ENCODE measurements around the gene NRXN3. TPM values are rescaled to one million over a fixed set of nuclear protein-coding genes. Genes with fewer than 3 reads are reported as not detected.

Gene NRXN3
- total and polyA plus RNA-seq, 2 of the 13 experiments (the other 11 are each of a cell fraction or from before 2014, with no cell fraction given), result 0.03 TPM; not detected in 1

- H3K36me3 ChIP-seq (replicated peaks in 1 of 2; ENCODE audit: control insufficient read depth in 1 of 2, insufficient read depth in 2 of 2, low read length in 2 of 2), result no peaks in the 10 kb centered on the region
- H3K27me3 ChIP-seq (ENCODE audit: control insufficient read depth in 1 of 2, insufficient read depth in 2 of 2, low read length in 2 of 2), result no peaks in the 10 kb centered on the region
- no peak for ATAC-seq
- H3K4me1 ChIP-seq (ENCODE audit: insufficient read depth, low read length), result no peaks in the 10 kb centered on the region
- no peak for DNase-seq (ENCODE audit: low spot score)
- H3K4me2 ChIP-seq (ENCODE audit: low read depth, low read length), result no peak overlapping the region
- H3K27ac ChIP-seq (ENCODE audit: extremely low read length, insufficient read depth, low read length), result no peak overlapping the region
- FAIRE-seq, result no peak
- in situ Hi-C loops (cut with HindIII; ENCODE audit: extremely low pct_ligation_motif_present, low pct_unique_long_range_greater_than_20kb) (no loop called here), intact Hi-C loops (cut with micrococcal nuclease; ENCODE audit: unreplicated experiment) (no loop called here)
- no peaks in the 10 kb centered on the region for H4K20me1 ChIP-seq (ENCODE audit: insufficient read depth, low read length)
- POLR2A ChIA-PET, result no interaction called here
- H3K4me3 ChIP-seq (replicated peaks in 1 of 3; ENCODE audit: insufficient read depth in 1 of 3, low read depth in 2 of 3, low read length in 3 of 3), result no peak overlapping the region
- no peak overlapping the region for H3K9ac ChIP-seq (ENCODE audit: insufficient read depth, low read depth, low read length)
- no peaks in the 10 kb centered on the region for H3K9me3 ChIP-seq (ENCODE audit: low read length)
- BruUV-seq (replicated peaks), result no TSS peak
- CTCF ChIA-PET (ENCODE audit: low intra/inter-chr PET ratio, low total read pairs), result no interaction called here
- TF ChIP-seq SRF (IDR thresholded peaks at IDR 0.05; ENCODE audit: low read depth, low read length) (no peak), ZNF30 (CRISPR knock-in tag; IDR thresholded peaks at IDR 0.05) (no peak), TAF15 (IDR thresholded peaks at IDR 0.05; ENCODE audit: low read depth, low read length, poor library complexity, severe bottlenecking) (no peak), ATF7-NPFF (CRISPR knock-in tag; IDR thresholded peaks at IDR 0.05; ENCODE audit: low read depth) (no peak), KDM4B (CRISPR knock-in tag; IDR thresholded peaks at IDR 0.05) (no peak), PHF20 (CRISPR knock-in tag; IDR thresholded peaks at IDR 0.05) (no peak), SP140L (CRISPR knock-in tag; IDR thresholded peaks at IDR 0.05; ENCODE audit: borderline replicate concordance) (no peak), GFI1 (CRISPR knock-in tag; IDR thresholded peaks at IDR 0.05; ENCODE audit: borderline replicate concordance) (no peak), RARA (CRISPR knock-in tag; IDR thresholded peaks at IDR 0.05) (no peak), REXO4 (CRISPR knock-in tag; IDR thresholded peaks at IDR 0.05; ENCODE audit: borderline replicate concordance) (no peak), KDM2A (CRISPR knock-in tag; IDR thresholded peaks at IDR 0.05; ENCODE audit: borderline replicate concordance, low read depth) (no peak), ZNF644 (CRISPR knock-in tag; IDR thresholded peaks at IDR 0.05; ENCODE audit: low read depth) (no peak), KDM6A (CRISPR knock-in tag; IDR thresholded peaks at IDR 0.05; ENCODE audit: low read depth) (no peak), ZZZ3 (CRISPR knock-in tag; IDR thresholded peaks at IDR 0.05; ENCODE audit: borderline replicate concordance) (no peak), TAF1 (CRISPR knock-in tag; IDR thresholded peaks at IDR 0.05) (no peak), ZNF335 (CRISPR knock-in tag; IDR thresholded peaks at IDR 0.05) (no peak), ZNF607 (CRISPR knock-in tag; IDR thresholded peaks at IDR 0.05; ENCODE audit: borderline replicate concordance) (no peak), SNRNP70 (IDR thresholded peaks at IDR 0.05; ENCODE audit: low read depth, low read length) (no peak), MLXIP (CRISPR knock-in tag; IDR thresholded peaks at IDR 0.05; ENCODE audit: borderline replicate concordance) (no peak)
- H3K79me2 ChIP-seq (ENCODE audit: insufficient read depth, low read length), result no peaks in the 10 kb centered on the region
- H2AFZ ChIP-seq (ENCODE audit: low read length), result no peak overlapping the region
These were observed 456.9 kb downstream of the NRXN3 start for GRCh38 chr14:78627114-78627513.

Data from HepG2 (cell line).